HG03095 (cell line): Measurements from ENCODE around the gene AMER2.

Source experiments
- ATAC-seq: cut with Tn5 transposase; IDR thresholded peaks from one replicate; pipeline ENCODE4 v1.9.1; 2021; ENCODE audit warnings: moderate library complexity; ENCODE audit not compliant: unreplicated experiment

Gene AMER2

DNA sequence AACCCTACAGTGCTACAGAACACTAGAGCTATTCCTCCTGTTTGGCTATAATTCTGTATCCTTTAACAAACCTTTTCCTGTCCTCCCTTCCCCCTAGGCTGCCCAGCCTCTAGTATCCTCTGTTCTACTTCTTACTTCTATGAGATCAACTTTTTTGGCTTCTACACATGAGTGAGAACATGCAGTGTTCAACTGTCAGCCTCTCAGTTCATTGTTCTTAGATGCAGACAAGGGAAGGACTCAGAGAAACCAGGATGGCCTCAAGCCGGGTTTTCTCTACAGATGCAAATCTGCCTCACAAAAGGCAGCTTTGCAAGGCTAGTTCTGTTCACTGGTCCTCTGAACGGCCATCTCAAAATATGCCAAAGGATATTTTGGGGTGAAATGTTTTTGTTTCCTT lies 18.4 kb downstream of the AMER2 start:
- ATAC-seq: no peak

DNA sequence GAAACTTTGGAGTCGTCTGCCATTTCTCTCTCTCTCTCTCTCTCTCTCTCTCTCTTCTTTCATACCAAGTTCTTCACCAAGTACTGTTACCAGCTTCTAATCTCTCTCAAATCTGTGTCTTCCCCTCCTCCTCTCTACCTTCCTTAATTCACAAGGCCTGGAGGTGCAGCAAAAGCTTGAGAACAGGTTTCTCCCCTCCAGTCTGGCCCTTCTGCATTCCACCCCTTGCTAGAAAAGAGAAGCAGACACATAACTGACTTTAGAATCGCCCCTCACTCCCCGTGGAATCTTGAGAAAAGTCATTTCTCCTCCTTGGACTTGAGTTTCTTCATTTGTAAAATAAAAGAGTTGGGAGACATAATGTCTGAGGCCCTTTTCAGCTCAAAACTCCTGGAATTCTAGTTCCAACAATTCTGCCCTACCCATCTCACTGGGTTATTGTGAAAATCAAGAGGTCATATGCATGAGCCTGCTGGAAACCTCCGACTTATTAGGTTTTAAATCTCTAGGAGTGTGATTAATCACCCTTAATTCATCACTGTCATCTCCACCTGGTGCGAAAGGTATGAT lies 20.4 kb downstream of the AMER2 start:
- no peak for ATAC-seq

GRCh38 chr13:25149711-25150110 lies 22.4 kb downstream of the AMER2 start:
- ATAC-seq: no peak

DNA sequence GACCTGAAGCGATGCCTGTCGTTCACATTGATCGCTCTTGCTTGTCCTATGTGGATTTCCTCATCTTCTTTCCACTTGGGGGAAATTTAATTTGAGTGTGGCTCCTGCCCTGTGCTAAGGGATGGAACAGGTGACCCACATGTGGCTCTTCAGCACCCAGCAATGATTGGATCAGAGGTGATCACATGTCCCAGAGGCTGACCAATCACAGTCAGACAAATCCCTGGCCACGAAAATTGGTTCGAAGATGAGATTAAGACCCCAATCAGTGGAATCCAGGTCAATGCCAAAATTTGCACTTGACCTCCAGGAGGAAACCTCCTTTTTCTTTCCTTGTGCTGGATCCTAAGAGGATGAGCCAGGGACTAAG lies 23.7 kb downstream of the AMER2 start:
- ATAC-seq: no peak

DNA sequence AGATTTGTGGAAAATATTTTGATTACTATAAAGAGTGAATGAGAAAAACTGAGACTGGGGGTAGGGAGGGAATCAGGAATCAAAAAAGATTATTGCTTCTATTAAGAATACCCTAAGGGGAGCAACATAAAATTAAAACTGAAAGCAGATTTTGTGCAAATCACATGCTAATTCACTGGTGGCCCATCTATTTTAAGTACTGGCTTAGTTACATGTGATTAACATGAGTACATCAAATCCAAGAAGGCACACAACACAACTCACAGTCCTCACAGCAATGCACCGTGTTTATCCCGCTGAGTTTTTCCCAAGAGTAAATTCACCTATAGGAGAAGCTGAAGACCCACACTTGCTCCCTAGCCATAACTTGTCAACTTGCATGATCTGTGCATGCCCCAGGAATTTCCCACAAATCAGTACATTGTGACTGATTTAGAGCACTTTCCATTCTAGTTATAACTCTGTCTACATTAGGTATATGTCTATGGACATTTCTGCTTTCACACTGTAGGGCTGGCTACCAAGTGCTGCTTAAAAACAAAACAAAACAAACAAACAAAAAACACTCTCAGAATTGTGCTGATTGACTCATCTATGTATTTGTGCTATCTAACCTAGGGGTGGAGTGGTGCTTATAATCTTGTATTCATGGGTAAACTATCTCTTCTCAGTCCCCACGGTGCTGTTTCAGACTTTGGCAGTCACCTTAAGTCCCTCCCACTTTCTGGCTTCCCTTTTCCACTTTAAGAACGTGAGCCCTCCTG lies 24.3 kb downstream of the AMER2 start:
- ATAC-seq: peak; percentile 73

GRCh38 chr13:25143706-25144105 lies 28.4 kb downstream of the AMER2 start:
- ATAC-seq: no peak

- no peak for ATAC-seq
Measured at GRCh38 chr13:25141042-25141441, 31.0 kb downstream of the AMER2 start.

- no peak for ATAC-seq
Measured at GRCh38 chr13:25137788-25138115, 34.3 kb downstream of the AMER2 start.

DNA sequence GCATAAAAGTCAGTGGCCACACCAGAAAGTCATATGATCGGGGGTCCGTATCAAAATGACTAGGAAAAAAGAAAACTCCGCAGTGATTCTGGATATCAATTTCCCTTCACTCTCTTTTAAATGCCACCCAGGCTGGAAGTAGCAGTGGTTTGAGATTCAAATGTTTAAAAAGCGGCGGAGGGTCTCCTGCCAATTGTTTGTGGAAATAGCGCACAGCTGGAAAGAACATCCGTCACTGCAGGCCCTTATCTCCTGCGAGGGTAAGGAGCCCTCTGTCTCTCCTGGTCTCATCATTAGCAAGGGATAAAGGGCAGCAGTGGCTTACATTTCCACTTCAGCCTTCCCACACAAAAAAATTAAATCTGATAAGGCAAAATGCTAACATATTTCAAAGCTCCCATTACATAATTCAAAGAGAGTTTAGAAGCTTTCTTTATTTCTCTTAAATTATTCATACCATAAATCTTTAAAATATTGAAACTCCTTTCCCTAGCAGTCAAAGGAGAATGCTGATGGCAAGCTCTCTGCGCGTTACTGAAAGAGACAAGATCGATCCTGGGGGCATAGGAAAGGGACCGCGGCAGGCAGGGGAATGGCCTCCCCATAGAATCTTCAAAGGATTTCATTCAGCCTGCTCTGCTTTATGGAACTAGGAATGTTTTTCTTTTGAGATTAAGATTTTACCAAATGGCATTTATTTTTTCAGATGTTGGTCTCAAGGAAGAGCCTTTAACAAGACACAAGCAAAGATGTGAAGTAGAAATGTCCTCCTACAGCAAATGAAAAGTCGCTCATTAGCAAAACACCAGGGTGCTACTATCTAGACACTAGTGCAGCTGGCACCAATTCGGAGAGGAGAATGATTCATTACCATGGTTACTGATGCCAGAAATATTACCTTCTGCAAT lies 35.0 kb downstream of the AMER2 start:
- ATAC-seq: no peak

DNA sequence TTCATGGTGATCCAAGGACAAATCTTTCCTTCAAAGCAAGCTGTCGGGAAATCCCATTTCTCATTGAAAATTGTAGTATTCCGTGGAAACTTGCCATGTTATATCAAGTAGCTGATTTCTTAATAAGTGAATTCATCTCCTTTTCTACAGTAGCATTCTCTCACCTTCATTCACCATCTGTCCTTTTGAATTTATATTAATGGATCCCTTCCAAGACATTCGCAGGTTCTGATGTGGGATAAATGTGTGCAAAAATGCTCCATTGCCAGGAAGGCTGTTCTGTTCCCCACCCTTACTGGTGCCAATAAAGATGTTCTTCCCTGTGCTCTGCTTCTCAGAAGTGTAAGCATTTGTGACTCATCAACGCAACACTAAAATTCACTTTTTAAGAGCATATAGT lies 36.2 kb downstream of the AMER2 start:
- ATAC-seq: no peak

- ATAC-seq: no peak
Measured at GRCh38 chr13:25132751-25133390, 39.2 kb downstream of the AMER2 start.

- no peak for ATAC-seq
Measured at GRCh38 chr13:25131881-25132420, 40.1 kb downstream of the AMER2 start.

- ATAC-seq: no peak
Measured at GRCh38 chr13:25130944-25131343, 41.1 kb downstream of the AMER2 start.

DNA sequence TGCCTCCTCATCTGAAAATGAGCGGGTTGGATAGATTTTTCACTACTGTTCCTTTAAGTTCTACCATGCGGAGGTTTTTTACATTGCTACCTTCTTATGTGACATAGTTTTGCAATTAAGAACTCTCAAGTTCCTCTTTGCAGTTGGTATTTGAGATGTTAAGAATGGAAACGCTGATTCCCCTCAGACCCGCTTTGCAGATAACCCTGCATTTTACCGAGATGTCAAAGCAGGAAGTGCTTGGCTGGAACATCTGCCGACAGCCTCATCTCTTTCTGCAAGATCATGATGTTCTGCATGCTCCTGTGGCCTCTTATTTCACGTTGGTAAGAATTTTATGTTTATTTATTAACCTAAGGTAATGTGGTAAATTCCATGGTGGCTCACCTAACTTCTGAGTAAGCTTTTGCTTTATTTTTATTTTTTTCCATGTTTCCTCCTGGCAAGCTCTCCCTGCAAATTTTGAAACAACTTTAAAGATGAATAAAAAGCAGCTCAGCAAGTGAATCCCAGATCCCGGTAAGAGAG lies 53.6 kb downstream of the AMER2 start:
- no peak for ATAC-seq

DNA sequence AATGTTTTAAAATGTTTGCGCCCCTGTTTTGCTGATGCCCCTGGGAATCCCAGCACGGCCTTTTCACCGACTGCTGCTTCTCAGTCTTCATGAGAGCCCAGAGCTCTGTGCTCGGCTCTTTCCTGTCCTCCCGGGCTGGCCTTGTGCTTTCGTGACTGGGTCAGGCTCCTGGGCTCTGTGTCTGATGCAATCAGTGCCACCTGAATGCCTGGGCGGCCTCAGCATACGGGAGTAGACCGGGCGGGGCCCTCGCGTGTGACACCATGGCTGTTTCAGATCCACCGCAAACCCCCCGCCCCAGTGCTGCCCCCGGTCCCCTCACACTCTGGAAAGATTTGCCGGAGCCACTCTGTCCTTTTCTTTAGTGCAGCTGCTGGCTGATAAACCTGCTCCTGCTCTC lies 54.8 kb downstream of the AMER2 start:
- no peak for ATAC-seq

DNA sequence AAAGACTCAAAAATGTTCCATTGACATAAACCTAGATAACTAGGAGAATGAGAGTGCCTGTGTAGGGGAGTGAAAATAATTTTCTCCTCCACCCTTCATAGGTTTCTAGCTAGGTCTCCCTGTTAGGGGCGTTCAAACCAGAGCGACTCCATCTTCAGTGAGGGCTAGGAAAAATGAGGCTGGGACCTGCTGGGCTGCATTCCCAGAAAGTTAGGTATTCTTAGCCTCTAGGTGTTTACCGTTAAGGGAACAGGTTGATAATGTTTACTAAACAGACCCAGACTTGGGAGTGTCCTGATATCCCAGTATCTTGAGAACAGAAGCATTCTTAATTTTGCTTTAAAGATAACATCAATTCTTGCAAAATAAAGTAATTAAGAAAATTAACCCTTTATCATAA lies 56.0 kb downstream of the AMER2 start:
- ATAC-seq: no peak

GRCh38 chr13:25114220-25114619 lies 57.9 kb downstream of the AMER2 start:
- ATAC-seq: no peak

DNA sequence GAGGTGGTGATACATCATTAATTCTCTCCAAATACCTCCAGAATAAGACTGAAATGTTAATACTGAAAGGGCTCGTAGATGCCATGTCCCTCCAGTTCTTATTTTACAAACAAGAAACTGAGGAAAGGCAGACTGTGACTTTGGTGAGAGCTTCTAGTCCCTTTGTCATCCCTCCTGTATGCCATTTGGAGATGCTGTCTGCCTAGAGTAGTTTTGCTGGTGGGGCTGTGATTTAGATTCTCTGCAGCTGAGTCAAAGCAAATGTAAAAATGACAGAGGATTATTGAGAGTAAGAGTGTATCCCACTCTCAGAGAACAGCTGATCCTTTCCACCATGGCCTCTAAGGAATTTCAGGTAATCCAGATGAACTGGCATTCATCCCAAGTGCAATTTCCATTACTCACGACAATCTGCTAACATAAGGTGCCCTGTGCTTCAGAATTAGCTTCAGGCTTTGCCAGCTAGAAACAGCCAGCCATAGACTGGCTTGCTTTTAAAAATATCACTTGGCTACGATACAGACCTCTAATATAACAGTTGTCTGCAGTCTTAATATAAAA lies 59.3 kb downstream of the AMER2 start:
- no peak for ATAC-seq
